Epithelial cell of prostate (primary cell): ENCODE results near the gene OLA1.
A peak's percentile ranks its signal among the peaks of the same experiment; 100 is the strongest.

Experiments
- DNase-seq: peaks from one replicate; pipeline ENCODE4 v3.0.0-alpha.2; 2011; ENCODE audit warnings: low read depth, low spot score
- H3K27ac ChIP-seq: fragments of 450-650 bp; 2 replicates; pipeline ENCODE4 v1.5.1; 2017; ENCODE audit warnings: mild to moderate bottlenecking

Gene OLA1

GRCh38 chr2:174048243-174048642 is 200.1 kb downstream of the OLA1 start:
- no peak for DNase-seq
- H3K27ac ChIP-seq: no peak overlapping the region

GRCh38 chr2:174047746-174048145 is 200.6 kb downstream of the OLA1 start:
- H3K27ac ChIP-seq: no peak overlapping the region
- no peak for DNase-seq

- DNase-seq: no peak
- no peak overlapping the region for H3K27ac ChIP-seq
These were observed 202.2 kb downstream of the OLA1 start for GRCh38 chr2:174046172-174046571.

GRCh38 chr2:174044556-174044955 is 203.8 kb downstream of the OLA1 start:
- DNase-seq: no peak
- no peak overlapping the region for H3K27ac ChIP-seq

- no peak overlapping the region for H3K27ac ChIP-seq
- no peak for DNase-seq
These were observed 208.0 kb downstream of the OLA1 start for GRCh38 chr2:174040417-174040701.

GRCh38 chr2:174039551-174040416 is 208.5 kb downstream of the OLA1 start:
- peak; percentile 78 for DNase-seq
- H3K27ac ChIP-seq: peak overlapping the region; percentile 86

GRCh38 chr2:174038462-174038861 is 209.9 kb downstream of the OLA1 start:
- no peak for DNase-seq
- no peak overlapping the region for H3K27ac ChIP-seq

- no peak for DNase-seq
- H3K27ac ChIP-seq: no peak overlapping the region
These were observed 211.5 kb downstream of the OLA1 start for GRCh38 chr2:174036825-174037224.

GRCh38 chr2:174035981-174036742 is 212.2 kb downstream of the OLA1 start:
- DNase-seq: no peak
- H3K27ac ChIP-seq: no peak overlapping the region

GRCh38 chr2:174035117-174035635 is 213.2 kb downstream of the OLA1 start:
- H3K27ac ChIP-seq: no peak overlapping the region

GRCh38 chr2:174033163-174033550 is 215.2 kb downstream of the OLA1 start:
- no peak for DNase-seq
- H3K27ac ChIP-seq: no peak overlapping the region

More at GRCh38 chr2:174035117-174035635, 213.2 kb downstream of the OLA1 start:
- DNase-seq: no peak

- no peak overlapping the region for H3K27ac ChIP-seq
These were observed 217.1 kb downstream of the OLA1 start for GRCh38 chr2:174031226-174031625.

GRCh38 chr2:174028935-174029334 is 219.4 kb downstream of the OLA1 start:
- H3K27ac ChIP-seq: no peak overlapping the region
- DNase-seq: no peak

More at GRCh38 chr2:174031226-174031625, 217.1 kb downstream of the OLA1 start:
- no peak for DNase-seq

- DNase-seq: no peak
- H3K27ac ChIP-seq: no peak overlapping the region
These were observed 220.4 kb downstream of the OLA1 start for GRCh38 chr2:174027956-174028355.

- no peak overlapping the region for H3K27ac ChIP-seq
- DNase-seq: no peak
These were observed 222.0 kb downstream of the OLA1 start for GRCh38 chr2:174026122-174026845.

- DNase-seq: no peak
- H3K27ac ChIP-seq: no peak overlapping the region
These were observed 222.8 kb downstream of the OLA1 start for GRCh38 chr2:174025271-174026121.

- peak overlapping the region; percentile 88 for H3K27ac ChIP-seq
- no peak for DNase-seq
These were observed 223.6 kb downstream of the OLA1 start for GRCh38 chr2:174024524-174025270.

- DNase-seq: peak; percentile 99
- peak overlapping the region; percentile 88 for H3K27ac ChIP-seq
These were observed 224.5 kb downstream of the OLA1 start for GRCh38 chr2:174023591-174024523.
